ENCODE measurements around the gene ROCK2. TPM values are rescaled to one million over a fixed set of nuclear protein-coding genes. Genes with fewer than 3 reads are reported as not detected.

Gene ROCK2
- total and polyA plus RNA-seq, 2 of the 8 experiments (the other 6 are each of a cell fraction or from before 2014, with no cell fraction given): 2.7 to 29.0 TPM

DNA sequence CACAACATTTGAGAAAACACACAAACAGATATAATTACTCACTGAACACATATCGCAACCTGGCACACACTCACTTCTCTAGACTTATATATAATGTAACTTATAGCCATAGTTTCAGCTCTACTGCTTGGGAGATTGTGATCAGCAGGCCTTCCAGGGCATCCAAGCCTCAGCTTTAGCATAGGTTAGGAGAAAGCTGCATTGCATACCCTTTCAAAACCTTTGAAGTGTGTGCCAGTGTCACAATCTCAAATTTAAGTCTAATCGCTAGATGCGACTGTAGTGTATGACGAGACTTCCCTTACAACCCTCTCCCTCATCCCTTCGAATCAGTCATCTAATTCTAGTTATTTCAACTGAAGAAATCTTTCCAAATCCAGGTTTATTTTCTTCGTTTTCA, 158.3 kb downstream of the ROCK2 start:
- no peak for FAIRE-seq
- peaks cover 0 to 10% (median 0%) of the 10 kb centered on the region in 4 experiments; a peak in 2 of 8 replicates for H3K36me3 ChIP-seq (ENCODE audit: control insufficient read depth in 2 of 4, insufficient read depth in 4 of 4, low read length in 3 of 4)

More for the DNA sequence above, 158.3 kb downstream of the ROCK2 start:
- H2AFZ ChIP-seq (ENCODE audit: low read length): no peak overlapping the region
- no peak overlapping the region for H4K91ac ChIP-seq (replicated peaks; ENCODE audit: insufficient read length, low read length)
- H3K23ac ChIP-seq (ENCODE audit: insufficient read length): no peak overlapping the region
- no peak for DNase-seq (ENCODE audit: low read depth in 1 of 2, low spot score in 2 of 2)
- no peaks in the 10 kb centered on the region for H3K79me1 ChIP-seq (ENCODE audit: low read depth, low read length)
- no peaks in the 10 kb centered on the region for H3K27me3 ChIP-seq (replicated peaks in 1 of 4; ENCODE audit: control insufficient read depth in 3 of 4, extremely low read depth in 1 of 4, insufficient read depth in 3 of 4, low read length in 3 of 4)
- H3K79me2 ChIP-seq (ENCODE audit: control insufficient read depth in 1 of 2, insufficient read depth in 2 of 2, low read length in 2 of 2): no peaks in the 10 kb centered on the region
- no peak overlapping the region for H3K18ac ChIP-seq (ENCODE audit: extremely low read depth, low read length)
- no peak overlapping the region for H3K4me3 ChIP-seq (ENCODE audit: extremely low read depth in 1 of 4, insufficient read depth in 2 of 4, low read depth in 3 of 4, low read length in 4 of 4)
- H2BK5ac ChIP-seq (ENCODE audit: low read depth, low read length): no peak overlapping the region
- TF ChIP-seq CREB1 (IDR thresholded peaks at IDR 0.05): no peak
- no peak for TF ChIP-seq JUND (IDR thresholded peaks at IDR 0.05; ENCODE audit: low read length)
- TF ChIP-seq KDM1A (IDR thresholded peaks at IDR 0.05; ENCODE audit: borderline replicate concordance, low read length): no peak
- TF ChIP-seq EP300 (IDR thresholded peaks at IDR 0.05; ENCODE audit: borderline replicate concordance in 1 of 2, low read depth in 2 of 2, low read length in 2 of 2): no peak
- TF ChIP-seq CTBP2 (IDR thresholded peaks at IDR 0.05; ENCODE audit: borderline replicate concordance, insufficient read depth, insufficient read length, low read length): no peak
- TF ChIP-seq, protein P1, sequence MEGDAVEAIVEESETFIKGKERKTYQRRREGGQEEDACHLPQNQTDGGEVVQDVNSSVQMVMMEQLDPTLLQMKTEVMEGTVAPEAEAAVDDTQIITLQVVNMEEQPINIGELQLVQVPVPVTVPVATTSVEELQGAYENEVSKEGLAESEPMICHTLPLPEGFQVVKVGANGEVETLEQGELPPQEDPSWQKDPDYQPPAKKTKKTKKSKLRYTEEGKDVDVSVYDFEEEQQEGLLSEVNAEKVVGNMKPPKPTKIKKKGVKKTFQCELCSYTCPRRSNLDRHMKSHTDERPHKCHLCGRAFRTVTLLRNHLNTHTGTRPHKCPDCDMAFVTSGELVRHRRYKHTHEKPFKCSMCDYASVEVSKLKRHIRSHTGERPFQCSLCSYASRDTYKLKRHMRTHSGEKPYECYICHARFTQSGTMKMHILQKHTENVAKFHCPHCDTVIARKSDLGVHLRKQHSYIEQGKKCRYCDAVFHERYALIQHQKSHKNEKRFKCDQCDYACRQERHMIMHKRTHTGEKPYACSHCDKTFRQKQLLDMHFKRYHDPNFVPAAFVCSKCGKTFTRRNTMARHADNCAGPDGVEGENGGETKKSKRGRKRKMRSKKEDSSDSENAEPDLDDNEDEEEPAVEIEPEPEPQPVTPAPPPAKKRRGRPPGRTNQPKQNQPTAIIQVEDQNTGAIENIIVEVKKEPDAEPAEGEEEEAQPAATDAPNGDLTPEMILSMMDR (IDR thresholded peaks at IDR 0.05; ENCODE audit: control extremely low read depth in 1 of 3, insufficient read depth in 1 of 3, low read depth in 1 of 3, low read length in 3 of 3): no peak
- TF ChIP-seq EGR1 (IDR thresholded peaks at IDR 0.05; ENCODE audit: borderline replicate concordance, low read depth, low read length): no peak
- no peak for TF ChIP-seq PHF8 (conservative IDR thresholded peaks at IDR 0.05; ENCODE audit: low read depth, low read length)
- TF ChIP-seq CHD1 (IDR thresholded peaks at IDR 0.05; ENCODE audit: low read depth, low read length): no peak
- TF ChIP-seq TCF12 (IDR thresholded peaks at IDR 0.05; ENCODE audit: low read depth, low read length): no peak
- H2BK15ac ChIP-seq (ENCODE audit: low read length): no peak overlapping the region
- no peak overlapping the region for H4K8ac ChIP-seq (ENCODE audit: extremely low read depth, insufficient read depth, low read length)
- CTCF ChIA-PET (ENCODE audit: partially characterized antibody): interaction anchor here (1.1 kb wide), 1 partner anchor 18 kb away, joined by 3 read pairs; no protein-coding TSS in a partner anchor
- no peaks in the 10 kb centered on the region for H4K20me1 ChIP-seq (replicated peaks in 1 of 2; ENCODE audit: control insufficient read depth in 1 of 2, insufficient read depth in 2 of 2, low read length in 2 of 2)
- H2AK5ac ChIP-seq (ENCODE audit: low read depth, low read length): no peak overlapping the region
- H3K56ac ChIP-seq (replicated peaks; ENCODE audit: insufficient read length, low read depth, low read length): no peak overlapping the region
- no peaks in the 10 kb centered on the region; a peak in 1 of 7 replicates for H3K4me1 ChIP-seq (replicated peaks in 1 of 4; ENCODE audit: control insufficient read depth in 3 of 4, insufficient read depth in 4 of 4, low read length in 3 of 4)
- H3K27ac ChIP-seq (ENCODE audit: low read depth, low read length): no peak overlapping the region
- H3K9ac ChIP-seq (replicated peaks in 1 of 4; ENCODE audit: extremely low read depth in 1 of 4, low read depth in 3 of 4, low read length in 3 of 4): no peak overlapping the region
- no peak overlapping the region for H4K5ac ChIP-seq (ENCODE audit: insufficient read length, low read depth, low read length)
- H2BK20ac ChIP-seq (ENCODE audit: low read length): no peak overlapping the region
- H2BK120ac ChIP-seq (replicated peaks; ENCODE audit: low read depth, low read length): no peak overlapping the region
- H2BK12ac ChIP-seq (ENCODE audit: low read depth, low read length): no peak overlapping the region
- no peaks in the 10 kb centered on the region; the same call in 1 of the 2 replicates for H3K23me2 ChIP-seq (ENCODE audit: low read depth, low read length)
- no peak overlapping the region for H3K4ac ChIP-seq (replicated peaks; ENCODE audit: insufficient read length, low read depth, low read length)
- WGBS, 2 experiments (ENCODE audit: extremely low coverage in 1 of 2, insufficient coverage in 1 of 2, insufficient read length in 1 of 2, insufficient replicate concordance in 2 of 2, low coverage in 1 of 2, low lambda C conversion rate in 2 of 2, missing lambda C conversion rate in 1 of 2): 87% methylated on average over 6 of the region's 6 CpGs; no CpG with 5 or more reads in 1 of the 2 experiments
- POLR2A ChIA-PET (ENCODE audit: partially characterized antibody): no interaction called here
- no peaks in the 10 kb centered on the region for H3K9me3 ChIP-seq (ENCODE audit: insufficient read depth in 2 of 2, low read depth in 1 of 2, low read length in 1 of 2)
- no peak overlapping the region for H3K4me2 ChIP-seq (ENCODE audit: insufficient read depth in 1 of 2, low read depth in 2 of 2, low read length in 2 of 2)
- no peak overlapping the region for H3K14ac ChIP-seq (ENCODE audit: insufficient read length)

All from H1 (cell line).